Stimulated activated effector memory CD8-positive, alpha-beta T cell treated with anti-CD3 and anti-CD28 coated beads, Interleukin-12 subunit alpha, Interleukin-12 subunit beta, amount 100 ng/mL, for 72 hours (primary cell): Measurements from ENCODE around the gene DYSF.

Experiments
- ATAC-seq: fragments of 150-1000 bp; cut with Tn5 transposase; 2 replicates; pipeline ENCODE4 v1.10.0; 2021
- DNase-seq, 2 donors: peaks; one replicate each; pipeline ENCODE4 v3.0.0; 2021 to 2022; ENCODE audit warnings: low spot score in 2 of 2
- H3K27ac Mint-ChIP-seq: one replicate; pipeline ENCODE4 v1.8.0; 2022; ENCODE audit warnings: mild to moderate bottlenecking, mixed read lengths
- H3K36me3 Mint-ChIP-seq: one replicate; pipeline ENCODE4 v1.8.0; 2022; ENCODE audit warnings: mild to moderate bottlenecking, mixed read lengths
- H3K4me1 Mint-ChIP-seq: one replicate; pipeline ENCODE4 v1.8.0; 2022; ENCODE audit warnings: mixed read lengths
- H3K4me3 Mint-ChIP-seq: one replicate; pipeline ENCODE4 v1.8.0; 2022; ENCODE audit warnings: mild to moderate bottlenecking, mixed read lengths
- H3K9me3 Mint-ChIP-seq: one replicate; pipeline ENCODE4 v1.8.0; 2022; ENCODE audit warnings: mixed read lengths

Gene DYSF

GRCh38 chr2:71734620-71735019 lies 281.3 kb downstream of the DYSF start:
- no peak for ATAC-seq
- peaks cover 3% of the 10 kb centered on the region for H3K9me3 Mint-ChIP-seq

GRCh38 chr2:71735676-71736075 lies 282.3 kb downstream of the DYSF start:
- H3K9me3 Mint-ChIP-seq, result peaks cover 3% of the 10 kb centered on the region
- no peaks in the 10 kb centered on the region for H3K4me1 Mint-ChIP-seq
- H3K4me3 Mint-ChIP-seq, result no peak overlapping the region
- no peak overlapping the region for H3K27ac Mint-ChIP-seq
- DNase-seq, result no peak
- ATAC-seq, result no peak
- no peaks in the 10 kb centered on the region for H3K36me3 Mint-ChIP-seq

More at GRCh38 chr2:71734620-71735019, 281.3 kb downstream of the DYSF start:
- no peak overlapping the region for H3K4me3 Mint-ChIP-seq
- H3K36me3 Mint-ChIP-seq, result no peaks in the 10 kb centered on the region
- H3K27ac Mint-ChIP-seq, result no peak overlapping the region
- no peaks in the 10 kb centered on the region for H3K4me1 Mint-ChIP-seq
- DNase-seq, result no peak
